Measurements from ENCODE around the gene IPP.
"Not testable (repeated sequence)": the region's sequence is repeated elsewhere in the genome, so short reads cannot be mapped to it uniquely, and the experiment has no call there.

IPP gene

GRCh38 chr1:45750298-45751038, at the start of gene IPP:
Gene IPP (minus strand): TSS chr1:45750653. CDS start chr1:45746411, 4,242 bp downstream.
- DNase-seq: peak; percentile 32

- DNase-seq: no peak
Measured at GRCh38 chr1:45796946-45797345, 46.5 kb upstream of the IPP start.

- DNase-seq: no peak
Measured at GRCh38 chr1:45796381-45796780, 45.9 kb upstream of the IPP start.

GRCh38 chr1:45793942-45794604, 43.6 kb upstream of the IPP start:
- no peak for DNase-seq

DNA sequence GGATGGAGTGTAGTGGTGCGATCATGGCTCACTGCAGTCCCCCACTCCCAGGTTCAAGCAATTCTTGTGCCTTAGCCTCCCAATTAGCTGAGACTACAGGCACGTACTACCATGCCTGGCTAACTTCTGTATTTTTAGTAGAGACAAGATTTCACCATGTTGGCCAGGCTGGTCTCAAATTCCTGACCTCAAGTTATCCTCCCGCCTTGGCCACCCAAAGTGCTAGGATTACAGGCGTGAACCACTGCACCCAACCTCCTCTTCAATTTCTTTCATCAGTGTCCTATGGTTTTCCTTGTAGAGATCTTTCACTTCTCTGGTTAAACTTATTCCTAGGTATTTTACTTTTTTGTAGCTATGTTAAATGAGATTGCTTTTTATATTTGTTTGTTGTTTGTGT, 42.3 kb upstream of the IPP start:
- DNase-seq: no peak

DNA sequence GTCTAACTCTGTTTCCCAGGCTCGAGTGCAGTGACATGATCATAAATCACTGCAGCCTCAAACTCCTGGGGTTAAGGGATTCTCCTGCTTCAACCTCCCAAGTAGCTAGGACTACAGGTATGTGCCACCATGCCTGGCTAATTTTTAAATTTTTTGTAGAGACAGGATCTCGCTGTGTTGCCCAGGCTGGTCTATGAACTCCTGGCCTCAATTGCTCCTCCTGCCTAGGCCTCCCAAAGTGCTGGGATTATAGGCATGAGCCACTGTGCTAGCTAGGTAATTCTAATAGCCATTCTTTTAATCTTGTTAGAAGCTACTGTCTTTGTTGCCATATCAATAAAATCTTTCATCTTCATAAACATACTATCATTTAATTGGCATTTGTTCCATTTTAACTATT, 39.1 kb upstream of the IPP start:
- no peak for DNase-seq

DNA sequence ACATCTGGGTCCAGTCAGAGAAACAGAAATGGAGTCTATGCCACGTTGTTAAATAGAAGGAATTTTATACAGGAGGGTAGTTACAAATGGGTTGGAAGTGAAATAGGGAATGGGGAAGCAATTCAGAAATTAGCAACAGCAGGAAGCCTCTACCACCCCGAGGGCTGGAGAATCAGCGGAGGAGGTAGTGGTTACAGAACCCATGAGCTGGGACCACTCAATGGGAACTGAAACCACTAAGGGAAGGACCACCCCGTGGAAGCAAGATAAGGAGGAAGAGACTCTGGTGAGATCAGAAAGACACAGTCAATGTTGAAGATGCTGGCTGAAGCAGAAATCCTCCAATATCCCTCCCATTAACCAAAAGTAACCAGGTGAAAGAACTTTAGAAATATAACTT, 37.5 kb upstream of the IPP start:
- DNase-seq: no peak

GRCh38 chr1:45785583-45785982, 35.1 kb upstream of the IPP start:
- no peak for DNase-seq

- no peak for DNase-seq
Measured at GRCh38 chr1:45775794-45776193, 25.3 kb upstream of the IPP start.

DNA sequence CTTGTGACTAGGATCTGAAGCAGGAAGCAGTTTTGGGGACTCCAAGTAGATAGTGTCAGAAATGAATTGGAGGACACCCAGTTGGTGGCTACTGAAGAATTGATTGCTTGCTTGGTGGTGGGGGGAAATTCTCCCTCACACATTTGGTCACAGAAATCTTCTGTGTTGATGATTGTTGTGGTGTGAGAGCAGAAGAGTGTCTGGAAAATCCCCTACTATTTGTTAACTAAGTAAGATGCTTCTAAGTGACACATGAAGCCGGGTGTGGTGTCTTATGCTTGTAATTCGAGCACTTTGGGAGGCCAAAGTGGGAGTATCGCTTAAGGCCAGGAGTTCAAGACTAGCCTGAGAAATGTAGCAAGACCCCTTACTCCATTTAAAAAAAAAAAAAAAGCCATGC, 22.5 kb upstream of the IPP start:
- no peak for DNase-seq

DNA sequence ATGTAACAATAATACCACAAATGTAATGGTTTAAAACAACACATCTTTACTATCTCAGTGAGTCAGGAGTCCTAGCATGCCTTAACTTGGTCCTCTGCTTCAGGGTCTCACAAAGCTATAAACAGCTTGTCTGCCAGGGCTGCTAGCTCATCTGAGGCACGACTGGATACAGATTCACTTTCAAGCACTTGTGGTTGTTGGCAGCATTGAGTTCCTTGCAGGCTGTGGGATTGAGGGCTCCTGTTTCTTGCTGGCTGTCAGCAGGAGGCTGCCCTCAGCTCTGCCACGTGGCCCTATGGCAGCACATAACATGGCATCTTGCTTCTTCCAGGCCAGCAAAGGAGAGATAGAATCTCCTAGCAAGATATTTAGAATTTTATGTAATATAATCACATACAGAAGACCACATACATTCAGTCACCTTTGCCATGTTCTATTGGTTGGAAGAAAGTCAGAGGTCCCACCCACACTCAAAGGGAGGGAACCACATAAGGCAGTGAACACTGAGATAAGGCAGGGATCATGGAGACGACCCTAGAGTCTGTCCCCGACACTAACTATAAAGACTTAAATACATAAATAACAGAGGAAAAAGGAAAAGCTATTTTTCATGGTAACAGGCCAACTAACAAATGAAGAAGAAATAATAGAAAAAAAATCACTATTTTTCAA, 18.9 kb upstream of the IPP start:
- DNase-seq: no peak

DNA sequence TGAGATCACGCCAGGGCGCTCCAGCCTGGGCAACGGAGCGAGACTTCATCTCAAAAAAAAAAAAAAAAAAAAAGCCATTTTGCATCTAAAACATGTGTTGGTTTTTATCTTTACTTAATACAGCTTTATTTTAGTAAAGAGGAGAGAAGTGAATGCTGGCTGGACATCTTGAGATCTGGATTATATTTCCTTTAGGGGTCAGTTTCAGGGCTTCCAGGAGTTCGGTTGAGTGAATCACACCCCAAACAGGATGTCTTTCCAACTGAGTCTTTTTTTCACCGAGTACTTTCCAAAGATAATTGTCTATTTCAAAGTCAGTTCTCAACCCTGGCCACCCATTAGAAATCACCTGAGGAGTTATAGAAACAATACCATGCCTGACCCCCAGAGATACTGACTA, 16.6 kb upstream of the IPP start:
- DNase-seq: no peak

DNA sequence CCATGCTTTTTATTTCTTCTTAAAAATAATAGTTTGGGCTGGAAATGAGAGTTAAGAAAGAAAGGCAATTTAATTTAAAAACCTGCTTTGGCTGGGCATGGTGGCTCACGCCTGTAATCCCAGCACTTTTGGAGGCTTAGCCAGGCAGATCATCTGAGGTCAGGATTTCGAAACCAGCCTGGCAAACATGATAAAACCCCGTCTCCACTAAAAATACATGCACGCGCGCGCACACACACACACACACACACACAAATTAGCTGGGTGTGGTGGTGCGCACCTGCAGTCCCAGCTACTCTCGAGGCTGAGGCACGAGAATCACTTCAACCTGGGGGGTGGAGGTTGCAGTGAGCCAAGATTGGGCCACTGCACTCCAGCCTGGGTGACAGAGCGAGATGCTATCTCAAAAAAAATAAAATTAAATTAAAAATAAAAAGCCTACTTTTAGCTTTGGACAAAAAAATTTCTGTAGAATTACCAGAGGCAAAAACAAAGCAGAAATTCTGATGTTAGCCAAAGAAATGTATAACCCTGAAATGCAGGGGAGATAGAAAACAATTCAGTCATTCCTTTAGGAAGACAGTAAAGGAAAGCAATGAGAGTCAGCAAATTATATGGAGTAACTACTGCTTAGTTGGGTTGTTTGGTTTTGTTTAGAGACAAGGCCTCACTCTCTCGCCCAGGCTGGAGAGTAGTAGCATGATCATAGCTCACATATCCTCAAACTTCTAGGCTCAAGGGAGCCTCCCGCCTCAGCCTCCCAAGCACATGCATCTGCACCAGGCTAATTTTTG, 15.7 kb upstream of the IPP start:
- no peak for DNase-seq

DNA sequence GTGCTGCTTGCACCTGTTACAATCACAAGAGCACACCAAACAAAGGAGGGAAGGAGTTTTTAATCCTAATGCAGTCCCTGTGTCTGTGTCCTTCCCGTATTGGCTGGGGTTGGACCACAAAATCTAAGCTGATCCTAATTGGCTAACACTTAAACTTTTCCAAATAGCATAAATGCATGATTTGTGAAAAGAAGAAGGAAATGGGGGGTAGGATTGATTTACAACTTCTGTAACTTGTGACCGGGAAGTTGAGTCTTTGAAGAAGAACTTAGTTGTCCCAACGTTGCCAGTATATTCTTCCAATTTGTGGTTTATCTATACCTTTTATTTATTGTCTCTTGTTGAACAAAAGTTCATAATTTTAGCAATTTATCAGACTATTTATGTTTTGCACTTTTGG, 11.8 kb upstream of the IPP start:
- no peak for DNase-seq

GRCh38 chr1:45755697-45756096, 5.2 kb upstream of the IPP start:
- no peak for DNase-seq

DNA sequence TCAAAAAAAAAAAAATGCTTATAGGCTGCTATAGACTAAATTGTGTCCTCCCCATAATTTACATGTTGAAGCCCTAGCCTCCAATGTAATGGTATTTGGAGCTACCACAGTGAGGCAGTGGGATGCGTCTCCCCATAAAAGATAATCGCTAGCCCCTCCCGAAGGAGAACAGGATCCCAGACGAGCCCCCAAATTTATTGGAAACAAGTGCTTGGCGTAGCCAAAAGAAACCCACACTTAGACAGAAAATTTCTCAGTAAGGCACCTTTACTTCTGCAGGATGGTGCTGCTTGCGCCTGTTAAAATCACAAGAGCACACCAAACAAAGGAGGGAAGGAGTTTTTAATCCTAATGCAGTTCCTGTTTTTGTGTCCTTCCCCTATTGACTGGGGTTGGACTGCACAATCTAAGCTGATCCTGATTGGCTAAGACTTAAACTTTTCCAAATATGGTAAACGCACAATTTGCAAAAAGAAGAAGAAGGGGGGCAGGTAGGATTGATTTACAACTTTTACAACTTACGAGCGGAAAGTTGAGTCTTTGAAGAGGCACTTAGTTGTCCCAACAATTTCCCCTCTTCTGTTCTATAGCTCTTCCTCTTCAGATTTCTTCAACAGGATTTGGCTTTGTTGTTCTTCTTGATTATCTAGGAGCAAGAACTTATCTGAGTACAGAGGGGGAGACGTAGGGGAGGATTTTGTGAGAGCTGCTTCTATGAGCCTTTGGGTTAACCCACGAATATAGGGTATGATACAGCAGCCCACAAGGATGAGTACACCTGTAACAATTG, 3.0 kb upstream of the IPP start:
- no peak for DNase-seq

GRCh38 chr1:45752441-45753052, 2.1 kb upstream of the IPP start:
- DNase-seq: no peak

- DNase-seq: no peak
Measured at GRCh38 chr1:45752014-45752413, 1.6 kb upstream of the IPP start.

- not testable (repeated sequence) for DNase-seq
Measured at GRCh38 chr1:45751039-45751838, 786 bp upstream of the IPP start.

- no peak for DNase-seq
Measured at GRCh38 chr1:45746922-45747321, 3.5 kb downstream of the IPP start.

GRCh38 chr1:45739641-45740156, 10.8 kb downstream of the IPP start:
- not testable (repeated sequence) for DNase-seq
